ENCODE results near the gene ACP2. TPM values are rescaled to one million over a fixed set of nuclear protein-coding genes. Genes with fewer than 3 reads are reported as not detected.
"Not testable (repeated sequence)": the region's sequence is repeated elsewhere in the genome, so short reads cannot be mapped to it uniquely, and the experiment has no call there.

Gene ACP2
- total RNA-seq, 1 experiment from 2014 or later: 24.2 TPM

- Histone ChIP-seq H3K27me3 (ENCODE audit: control insufficient read depth, insufficient read depth, low read length) (no peaks in the 10 kb centered on the region), H3K4me3 (ENCODE audit: insufficient read depth, low read depth, low read length) (no peak overlapping the region), H3K36me3 (replicated peaks; ENCODE audit: control insufficient read depth, insufficient read depth, low read length) (no peaks in the 10 kb centered on the region; the same call in 1 of the 2 replicates)
- DNase-seq: no peak
Observed at GRCh38 chr11:47212938-47213337, 35.7 kb downstream of the ACP2 start.

GRCh38 chr11:47208628-47209027 lies 40.0 kb downstream of the ACP2 start:
- no peak overlapping the region for H3K4me3 ChIP-seq (ENCODE audit: insufficient read depth, low read depth, low read length)
- no peak for DNase-seq
- no peaks in the 10 kb centered on the region for H3K36me3 ChIP-seq (replicated peaks; ENCODE audit: control insufficient read depth, insufficient read depth, low read length)
- H3K27me3 ChIP-seq (ENCODE audit: control insufficient read depth, insufficient read depth, low read length): no peaks in the 10 kb centered on the region

DNA sequence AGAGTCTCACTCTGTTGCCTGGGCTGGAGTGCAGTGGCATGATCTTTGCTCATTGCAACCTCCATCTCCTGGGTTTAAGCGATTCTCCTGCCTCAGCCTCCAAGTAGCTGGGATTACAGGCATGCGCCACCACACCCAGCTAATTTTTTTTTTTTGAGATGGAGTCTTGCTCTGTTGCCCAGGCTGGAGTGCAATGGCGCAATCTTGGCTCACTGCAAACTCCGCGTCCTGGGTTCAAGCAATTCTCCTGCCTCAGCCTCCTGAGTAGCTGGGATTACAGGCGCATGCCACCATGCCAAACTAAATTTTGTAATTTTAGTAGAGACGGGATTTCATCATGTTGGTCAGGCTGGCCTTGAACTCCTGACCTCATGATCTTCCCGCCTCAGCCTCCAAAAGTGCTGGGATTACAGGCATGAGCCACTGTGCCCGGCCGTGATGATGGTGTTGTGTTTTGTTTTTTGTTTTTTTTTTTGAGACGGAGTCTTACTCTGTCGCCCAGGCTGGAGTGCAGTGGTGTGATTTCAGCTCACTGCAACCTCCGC lies 40.5 kb downstream of the ACP2 start:
- not testable (repeated sequence) for H3K4me3 ChIP-seq (ENCODE audit: insufficient read depth, low read depth, low read length); DNase-seq; H3K27me3 ChIP-seq (ENCODE audit: control insufficient read depth, insufficient read depth, low read length); H3K36me3 ChIP-seq (replicated peaks; ENCODE audit: control insufficient read depth, insufficient read depth, low read length)

DNA sequence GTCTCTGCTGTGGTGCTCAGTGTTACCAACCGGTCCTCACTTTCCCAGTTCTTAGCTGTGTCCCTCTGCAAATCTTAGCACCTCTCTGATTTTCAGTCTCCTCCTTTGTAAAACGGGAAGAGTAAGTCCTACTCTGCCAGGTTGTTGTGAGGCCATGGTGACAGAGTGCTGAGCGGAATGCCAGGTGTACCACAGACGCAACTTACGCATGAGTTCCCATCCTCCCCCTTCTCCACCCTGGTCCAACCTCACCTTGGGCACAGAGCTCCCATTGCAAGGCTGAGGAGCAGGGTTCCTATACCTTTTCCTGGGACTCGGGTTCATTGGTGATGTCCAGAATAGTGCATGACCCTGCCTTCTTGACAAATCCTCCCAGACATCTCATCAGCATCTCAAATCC lies 41.2 kb downstream of the ACP2 start:
- DNase-seq: no peak
- no peaks in the 10 kb centered on the region for H3K36me3 ChIP-seq (replicated peaks; ENCODE audit: control insufficient read depth, insufficient read depth, low read length)
- H3K27me3 ChIP-seq (ENCODE audit: control insufficient read depth, insufficient read depth, low read length): no peaks in the 10 kb centered on the region
- no peak overlapping the region for H3K4me3 ChIP-seq (ENCODE audit: insufficient read depth, low read depth, low read length)

GRCh38 chr11:47206577-47206976 lies 42.0 kb downstream of the ACP2 start:
- DNase-seq; H3K36me3 ChIP-seq (replicated peaks; ENCODE audit: control insufficient read depth, insufficient read depth, low read length); H3K27me3 ChIP-seq (ENCODE audit: control insufficient read depth, insufficient read depth, low read length); H3K4me3 ChIP-seq (ENCODE audit: insufficient read depth, low read depth, low read length): not testable (repeated sequence)

GRCh38 chr11:47204637-47204989 lies 44.0 kb downstream of the ACP2 start:
- Histone ChIP-seq H3K36me3 (replicated peaks; ENCODE audit: control insufficient read depth, insufficient read depth, low read length) (no peaks in the 10 kb centered on the region), H3K27me3 (ENCODE audit: control insufficient read depth, insufficient read depth, low read length) (no peaks in the 10 kb centered on the region), H3K4me3 (ENCODE audit: insufficient read depth, low read depth, low read length) (no peak overlapping the region)
- peak; percentile 69 for DNase-seq

- H3K27me3 ChIP-seq (ENCODE audit: control insufficient read depth, insufficient read depth, low read length): no peaks in the 10 kb centered on the region
- no peaks in the 10 kb centered on the region for H3K36me3 ChIP-seq (replicated peaks; ENCODE audit: control insufficient read depth, insufficient read depth, low read length)
- no peak for DNase-seq
- H3K4me3 ChIP-seq (ENCODE audit: insufficient read depth, low read depth, low read length): no peak overlapping the region
Observed at GRCh38 chr11:47202576-47202975, 46.0 kb downstream of the ACP2 start.

GRCh38 chr11:47201015-47201414 lies 47.6 kb downstream of the ACP2 start:
- Histone ChIP-seq H3K36me3 (replicated peaks; ENCODE audit: control insufficient read depth, insufficient read depth, low read length) (no peaks in the 10 kb centered on the region), H3K4me3 (ENCODE audit: insufficient read depth, low read depth, low read length) (no peak overlapping the region), H3K27me3 (ENCODE audit: control insufficient read depth, insufficient read depth, low read length) (no peaks in the 10 kb centered on the region)
- DNase-seq: no peak

GRCh38 chr11:47198161-47198560 lies 50.5 kb downstream of the ACP2 start:
- H3K36me3 ChIP-seq (replicated peaks; ENCODE audit: control insufficient read depth, insufficient read depth, low read length); H3K27me3 ChIP-seq (ENCODE audit: control insufficient read depth, insufficient read depth, low read length); DNase-seq; H3K4me3 ChIP-seq (ENCODE audit: insufficient read depth, low read depth, low read length): not testable (repeated sequence)

GRCh38 chr11:47192111-47192510 lies 56.5 kb downstream of the ACP2 start:
- H3K27me3 ChIP-seq (ENCODE audit: control insufficient read depth, insufficient read depth, low read length): peaks cover 5% of the 10 kb centered on the region
- no peak for DNase-seq
- H3K4me3 ChIP-seq (ENCODE audit: insufficient read depth, low read depth, low read length): no peak overlapping the region

GRCh38 chr11:47191137-47191536 lies 57.5 kb downstream of the ACP2 start:
- not testable (repeated sequence) for H3K4me3 ChIP-seq (ENCODE audit: insufficient read depth, low read depth, low read length); DNase-seq

More at GRCh38 chr11:47192111-47192510, 56.5 kb downstream of the ACP2 start:
- H3K36me3 ChIP-seq (replicated peaks; ENCODE audit: control insufficient read depth, insufficient read depth, low read length): no peaks in the 10 kb centered on the region

More at GRCh38 chr11:47191137-47191536, 57.5 kb downstream of the ACP2 start:
- H3K27me3 ChIP-seq (ENCODE audit: control insufficient read depth, insufficient read depth, low read length); H3K36me3 ChIP-seq (replicated peaks; ENCODE audit: control insufficient read depth, insufficient read depth, low read length): not testable (repeated sequence)

Other genes with a start within 250 kb of the ACP2 start
- 84.4 and 94.7 TPM in 2 replicates for gene ARFGAP2, start 71.9 kb downstream of the ACP2 start, total RNA-seq (2014; rRNA removed; shearing (Covaris generic))
- gene PACSIN3, start 62.4 kb downstream of the ACP2 start, total RNA-seq (2014; rRNA removed; shearing (Covaris generic)): 67.6 and 76.2 TPM in 2 replicates
- 13.9 and 23.7 TPM in 2 replicates for gene DDB2, start 33.8 kb downstream of the ACP2 start, total RNA-seq (2014; rRNA removed; shearing (Covaris generic))
- gene NR1H3, start 9.2 kb upstream of the ACP2 start, total RNA-seq (2014; rRNA removed; shearing (Covaris generic)): 22.4 and 25.4 TPM in 2 replicates
- gene MADD, start 21.3 kb upstream of the ACP2 start, total RNA-seq (2014; rRNA removed; shearing (Covaris generic)): 21.3 and 22.7 TPM in 2 replicates
- not detected in 2 replicates for gene MYBPC3, start 103.9 kb upstream of the ACP2 start, total RNA-seq (2014; rRNA removed; shearing (Covaris generic))
- gene SPI1, start 129.7 kb upstream of the ACP2 start, total RNA-seq (2014; rRNA removed; shearing (Covaris generic)): 0.42 and 0.81 TPM in 2 replicates
- gene SLC39A13, start 159.8 kb upstream of the ACP2 start, total RNA-seq (2014; rRNA removed; shearing (Covaris generic)): 26.7 and 29.0 TPM in 2 replicates
- gene PSMC3, start 177.6 kb upstream of the ACP2 start, total RNA-seq (2014; rRNA removed; shearing (Covaris generic)): 132 and 162 TPM in 2 replicates
- gene RAPSN, start 200.3 kb upstream of the ACP2 start, total RNA-seq (2014; rRNA removed; shearing (Covaris generic)): 0.33 and 0.42 TPM in 2 replicates

All from H7 (cell line).